GM18868 (cell line): ENCODE measurements around the gene RNF4.
A peak's percentile ranks its signal among the peaks of the same experiment; 100 is the strongest.
"Not testable (repeated sequence)": the region's sequence is repeated elsewhere in the genome, so short reads cannot be mapped to it uniquely, and the experiment has no call there.

ENCODE experiments used
- ATAC-seq: cut with Tn5 transposase; IDR thresholded peaks from one replicate; pipeline ENCODE4 v1.9.1; 2021; ENCODE audit warnings: mild to moderate bottlenecking, moderate library complexity; ENCODE audit not compliant: unreplicated experiment

Gene RNF4

GRCh38 chr4:2516635-2517034 lies 47.7 kb downstream of the RNF4 start:
- no peak for ATAC-seq

- no peak for ATAC-seq
Observed at GRCh38 chr4:2526559-2526958, 57.7 kb downstream of the RNF4 start.

GRCh38 chr4:2534904-2535375 lies 66.0 kb downstream of the RNF4 start:
- ATAC-seq = no peak

- ATAC-seq = peak; percentile 14
Observed at GRCh38 chr4:2535376-2536192, 66.7 kb downstream of the RNF4 start.

- ATAC-seq = peak; percentile 86
Observed at GRCh38 chr4:2536193-2537010, 67.5 kb downstream of the RNF4 start, which contains the start of gene FAM193A. FAM193A (plus strand) TSS chr4:2536647; CDS start chr4:2536916, 269 bp downstream.

GRCh38 chr4:2537011-2537830 lies 68.3 kb downstream of the RNF4 start:
- peak; percentile 17 for ATAC-seq

GRCh38 chr4:2543580-2544191 lies 74.8 kb downstream of the RNF4 start:
- not testable (repeated sequence) for ATAC-seq

- no peak for ATAC-seq
Observed at GRCh38 chr4:2545321-2546013, 76.6 kb downstream of the RNF4 start.

- no peak for ATAC-seq
Observed at GRCh38 chr4:2546286-2546823, 77.4 kb downstream of the RNF4 start.

GRCh38 chr4:2546961-2547691 lies 78.2 kb downstream of the RNF4 start:
- not testable (repeated sequence) for ATAC-seq

GRCh38 chr4:2551118-2551517 lies 82.2 kb downstream of the RNF4 start:
- ATAC-seq = no peak

GRCh38 chr4:2552806-2553205 lies 83.9 kb downstream of the RNF4 start:
- no peak for ATAC-seq

- no peak for ATAC-seq
Observed at GRCh38 chr4:2558301-2558700, 89.4 kb downstream of the RNF4 start.

GRCh38 chr4:2560167-2560566 lies 91.3 kb downstream of the RNF4 start:
- no peak for ATAC-seq
